ENCODE results near the gene IFFO2. TPM values are rescaled to one million over a fixed set of nuclear protein-coding genes. Genes with fewer than 3 reads are reported as not detected.

The IFFO2 gene
- polyA plus RNA-seq, 12 donors: 3.6 to 27.6 (median 5.3) TPM; not detected in 1

DNA sequence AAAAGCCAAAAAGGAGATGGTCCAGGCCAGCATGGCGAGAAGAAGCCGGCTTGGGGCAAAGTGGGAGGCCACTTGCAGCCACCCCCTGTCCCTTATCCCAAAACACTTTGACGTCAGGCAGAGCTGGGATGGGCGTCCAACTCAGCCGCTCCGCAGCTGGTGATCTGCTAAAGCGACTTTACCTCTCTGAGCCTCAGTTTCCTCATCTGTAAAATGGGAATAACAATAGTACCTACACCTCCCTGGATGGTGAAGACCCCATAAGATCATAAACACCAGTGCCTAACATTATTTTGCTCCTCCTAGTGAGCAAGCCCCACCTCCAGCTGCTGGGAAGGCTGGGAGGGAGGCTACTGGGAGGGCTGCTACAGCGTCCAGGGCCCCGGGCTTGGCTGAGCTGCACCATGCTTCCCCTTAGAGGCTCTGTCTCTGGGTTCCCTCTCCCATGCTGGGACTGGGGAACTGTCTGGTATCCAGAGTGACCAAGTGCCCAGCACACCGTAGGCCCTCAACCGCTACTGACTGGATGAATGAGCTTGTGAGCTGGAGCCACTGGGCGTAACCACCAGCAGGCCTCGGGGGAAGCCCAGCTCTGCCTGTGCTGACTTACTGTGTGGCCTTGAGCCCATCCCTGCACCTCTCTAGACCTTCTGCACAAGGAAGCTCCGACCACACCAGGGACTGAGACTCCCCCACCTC lies 18.3 kb downstream of the IFFO2 start:
- DNase-seq: no peak

DNA sequence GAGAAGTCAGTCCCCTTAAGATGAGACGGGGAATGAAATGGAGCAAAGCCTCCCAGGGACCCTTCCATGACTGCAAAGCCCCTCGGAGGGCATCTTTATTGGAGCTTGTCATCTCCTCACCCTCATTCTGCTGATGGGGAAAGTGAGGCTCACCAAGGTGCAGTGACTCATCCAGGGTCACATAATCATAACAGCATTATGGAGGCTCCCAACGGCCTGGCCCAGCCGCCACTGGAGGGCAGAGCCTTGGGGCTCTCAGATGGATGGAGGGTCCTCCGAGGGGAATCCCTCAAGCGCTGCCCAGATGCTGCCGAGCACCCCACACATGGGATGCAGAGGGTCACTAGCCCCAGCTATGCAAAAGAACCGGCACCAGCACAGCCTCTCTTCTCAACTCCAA lies 18.9 kb downstream of the IFFO2 start:
- no peak for DNase-seq

DNA sequence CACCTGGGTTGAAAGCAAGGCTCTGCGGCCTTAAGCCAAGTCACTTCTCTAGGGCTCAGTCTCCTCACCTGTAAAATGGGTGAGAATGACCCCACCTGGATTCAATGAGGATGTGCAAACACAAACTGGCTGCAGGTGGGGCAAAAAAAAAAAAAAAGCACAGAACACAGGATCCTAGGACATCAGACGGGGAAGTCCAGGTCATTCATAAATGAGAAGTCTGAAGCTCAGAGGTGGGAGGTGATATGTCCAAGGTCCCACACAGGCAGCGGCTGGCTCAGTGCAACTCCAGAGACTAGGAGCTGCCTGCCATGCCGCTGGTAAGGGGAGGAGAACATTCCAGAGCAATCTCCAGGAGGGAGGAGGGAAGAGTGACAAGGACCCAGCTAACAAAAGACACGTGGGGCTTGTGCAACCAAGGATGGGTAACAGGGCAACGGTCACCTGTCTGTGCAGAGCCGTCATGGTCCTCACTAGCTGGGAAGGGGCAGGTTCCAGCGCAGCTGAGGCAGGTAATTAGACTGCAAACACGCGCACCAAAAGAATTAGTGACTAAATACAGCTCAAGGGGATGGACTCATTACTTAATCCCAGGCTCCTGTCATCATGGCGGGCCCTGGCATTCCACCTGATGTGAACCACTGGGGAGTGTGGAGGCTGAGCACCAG lies 19.5 kb downstream of the IFFO2 start:
- DNase-seq: no peak

DNA sequence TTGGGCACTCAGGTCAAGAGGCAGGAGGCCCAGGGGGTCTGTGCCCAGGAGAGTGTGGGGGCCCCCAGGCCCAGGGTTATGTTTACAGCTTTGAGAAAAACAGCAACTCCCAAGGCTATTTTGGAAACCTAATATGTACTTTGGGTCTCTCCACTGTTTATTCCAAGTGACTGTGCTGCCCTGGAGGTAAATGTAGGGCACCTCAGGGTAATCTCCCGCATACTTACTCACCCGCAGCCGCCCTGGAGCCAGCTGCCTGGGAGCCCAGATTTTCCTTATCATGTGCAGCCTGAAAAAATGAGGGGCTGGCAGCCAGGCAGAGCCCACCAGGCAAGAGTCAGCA lies 20.0 kb downstream of the IFFO2 start:
- no peak for DNase-seq

DNA sequence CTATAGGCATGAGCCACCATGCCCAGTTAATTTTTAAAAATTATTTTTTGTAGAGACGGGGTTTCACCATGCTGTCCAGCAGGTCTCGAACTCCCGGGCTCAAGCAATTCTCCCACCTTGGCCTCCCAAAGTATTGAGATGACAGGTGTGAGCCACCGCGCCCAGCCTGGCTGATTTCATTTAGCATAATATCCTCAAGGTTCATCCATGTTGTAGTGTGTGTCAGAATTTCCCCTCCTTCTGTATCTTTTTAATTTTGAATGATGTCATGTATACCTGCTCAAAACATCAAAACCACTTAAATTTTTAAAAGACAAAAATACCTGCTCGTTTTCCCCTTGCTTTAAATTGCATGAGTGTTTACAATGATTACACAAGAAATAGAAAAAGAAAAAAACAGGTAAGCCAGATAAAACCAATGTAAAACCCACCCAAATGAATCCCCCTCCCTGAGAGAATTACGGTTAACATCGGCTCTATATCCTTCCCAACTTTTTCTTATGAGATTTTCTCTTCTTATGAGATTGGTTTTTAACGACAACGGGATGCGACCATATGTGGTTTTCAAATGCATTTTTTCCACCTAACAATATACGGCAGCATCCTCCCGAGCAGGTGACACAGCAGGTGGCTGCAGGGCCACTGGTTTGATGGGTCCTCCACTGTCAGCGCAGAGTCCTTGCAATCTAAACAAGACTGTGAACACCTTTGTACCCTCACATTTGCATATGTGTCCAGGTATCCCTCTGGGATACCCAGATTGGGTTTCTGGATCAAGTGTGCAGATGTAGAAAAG lies 22.1 kb downstream of the IFFO2 start:
- no peak for DNase-seq

DNA sequence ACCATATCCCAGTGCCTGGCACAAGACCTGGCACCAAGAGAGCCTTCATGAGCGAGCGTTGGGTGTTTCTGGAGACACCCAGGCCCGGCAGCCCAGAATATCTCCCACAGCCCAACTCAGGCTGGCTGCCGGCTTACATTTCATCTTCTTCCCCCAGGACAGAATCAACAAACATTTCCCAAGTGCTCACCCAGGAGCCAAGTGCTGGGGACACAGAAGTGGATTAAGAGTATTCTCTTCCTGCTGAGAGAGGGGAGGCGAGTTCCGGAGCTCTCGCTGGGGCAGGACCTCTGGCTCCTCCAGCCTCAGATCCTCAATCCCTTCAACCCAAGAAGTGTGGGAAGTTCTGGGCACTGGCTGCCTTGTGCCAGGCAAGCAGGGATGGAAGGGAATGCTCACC lies 23.6 kb downstream of the IFFO2 start:
- no peak for DNase-seq

DNA sequence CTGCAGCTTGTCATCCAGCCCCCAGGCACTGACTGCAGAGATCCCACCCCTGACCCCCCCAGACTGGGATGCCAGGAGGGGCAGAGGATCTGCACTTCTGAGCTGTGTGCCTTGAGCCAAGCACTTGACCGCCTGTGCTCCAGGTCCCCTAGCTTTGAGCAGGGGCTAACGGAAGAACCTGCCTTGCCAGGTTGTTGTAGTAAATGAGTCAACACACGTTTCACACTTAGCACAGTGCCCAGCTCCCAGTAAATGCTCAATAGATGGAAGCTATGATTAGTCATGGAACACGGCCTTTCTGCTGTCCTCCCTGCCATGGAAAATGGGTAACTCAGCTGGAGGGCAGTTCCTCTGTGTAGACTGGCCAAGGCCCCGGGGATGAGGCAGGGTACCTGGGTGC lies 24.1 kb downstream of the IFFO2 start:
- DNase-seq: no peak

DNA sequence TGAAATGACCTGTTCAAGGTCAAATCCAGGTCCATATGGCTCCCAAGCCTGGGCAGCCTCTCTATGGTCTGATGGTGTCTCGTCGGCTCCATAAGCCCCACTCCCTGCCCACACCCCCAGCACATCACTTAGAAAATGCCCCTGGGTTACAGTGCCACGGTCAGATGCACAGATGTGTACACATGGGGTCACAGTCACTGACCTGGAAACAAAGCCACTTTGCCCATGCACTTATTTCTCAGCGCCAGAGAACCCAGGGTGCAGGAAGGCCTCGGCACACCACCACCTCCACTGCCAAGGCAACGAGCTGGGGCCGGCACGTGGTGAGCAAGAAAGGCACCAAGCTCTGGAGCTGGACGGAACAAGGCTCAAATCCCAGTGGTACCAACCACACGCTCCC lies 24.7 kb downstream of the IFFO2 start:
- no peak for DNase-seq

DNA sequence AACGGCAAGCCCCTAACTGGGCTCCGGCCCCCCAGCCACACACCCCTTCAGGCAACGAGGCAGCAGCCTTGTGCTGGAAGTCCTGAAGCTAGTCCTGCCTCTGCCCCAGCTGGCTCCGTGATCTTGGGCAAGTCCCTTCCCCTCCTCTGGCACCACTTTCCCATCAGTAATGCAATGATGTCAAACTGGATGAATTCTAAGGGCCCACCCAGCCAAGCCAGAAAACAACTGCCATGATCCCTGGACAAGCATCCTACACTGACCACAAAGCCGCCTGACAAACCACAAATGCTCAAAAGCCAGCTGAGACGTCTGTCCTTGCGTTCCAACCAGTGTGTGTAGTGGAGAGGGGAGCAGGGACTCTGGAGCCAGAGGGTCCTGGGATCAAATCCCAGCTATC lies 26.8 kb downstream of the IFFO2 start:
- no peak for DNase-seq

DNA sequence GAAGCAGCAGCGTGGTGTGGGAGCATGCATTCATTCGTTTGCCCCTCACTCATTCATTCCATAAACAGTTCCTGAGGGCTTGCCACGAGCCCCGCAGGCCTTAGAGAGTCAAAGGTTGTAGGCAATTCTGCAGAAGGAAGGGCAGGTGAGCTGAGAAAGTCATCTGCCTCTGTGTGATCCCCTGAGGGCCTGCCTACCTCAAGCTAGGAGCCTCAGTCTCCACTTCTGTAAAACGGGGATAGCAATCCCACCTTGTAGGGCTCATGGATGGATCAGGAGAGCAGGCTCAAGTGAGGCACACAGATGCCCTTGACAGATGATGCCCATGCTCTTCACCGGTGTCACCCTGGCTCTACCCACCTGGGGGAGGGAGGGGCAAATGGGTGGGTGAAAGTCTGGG lies 27.5 kb downstream of the IFFO2 start:
- no peak for DNase-seq

DNA sequence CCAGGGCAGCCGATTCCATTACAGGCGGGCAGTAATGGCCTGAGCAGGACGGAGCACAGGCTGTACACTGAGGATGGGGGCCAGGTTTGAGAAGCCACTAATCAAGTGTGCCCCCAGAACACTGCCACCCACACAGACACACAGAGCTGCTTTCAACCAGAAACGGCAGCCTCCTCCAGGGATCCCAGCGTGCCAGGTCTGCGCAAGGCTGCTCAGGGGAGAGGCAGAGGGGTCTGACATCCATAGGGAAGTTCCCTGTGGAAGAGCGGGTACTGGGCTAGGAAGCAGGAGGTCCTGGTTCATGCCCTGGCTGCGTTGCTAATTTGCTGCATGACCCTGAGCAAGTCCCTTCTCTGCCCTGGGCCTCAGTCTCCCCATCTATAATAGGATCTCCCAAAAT lies 28.1 kb downstream of the IFFO2 start:
- no peak for DNase-seq

DNA sequence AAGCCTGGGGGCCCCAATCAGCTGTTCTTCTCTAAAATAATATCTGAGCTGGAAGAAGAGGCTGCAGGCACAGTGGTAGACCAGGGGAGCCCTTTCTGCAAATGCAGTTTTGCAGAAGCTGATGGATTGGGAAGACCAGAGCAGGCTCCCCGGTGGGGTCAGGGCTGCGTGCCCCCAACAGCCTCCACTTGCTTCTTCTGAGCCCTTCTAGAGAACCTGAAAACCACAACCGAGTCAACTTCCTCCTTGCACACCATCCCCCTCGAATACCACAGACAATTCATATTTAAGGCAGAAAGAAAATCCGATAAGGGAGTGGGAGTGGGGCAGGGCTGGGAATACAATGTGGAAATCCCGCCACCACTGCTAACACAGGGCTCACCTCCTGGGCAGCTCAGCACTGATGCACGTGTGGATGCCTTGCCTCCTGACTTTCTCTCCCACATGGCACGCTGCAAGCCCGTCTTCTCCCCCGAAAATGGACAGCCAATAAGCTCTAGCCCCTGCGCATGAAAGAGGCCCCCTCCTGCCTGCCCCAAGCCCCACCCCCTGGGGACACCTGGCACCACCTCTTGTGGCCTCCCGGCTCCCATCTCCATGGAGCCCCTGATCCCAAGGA lies 28.7 kb downstream of the IFFO2 start:
- no peak for DNase-seq

DNA sequence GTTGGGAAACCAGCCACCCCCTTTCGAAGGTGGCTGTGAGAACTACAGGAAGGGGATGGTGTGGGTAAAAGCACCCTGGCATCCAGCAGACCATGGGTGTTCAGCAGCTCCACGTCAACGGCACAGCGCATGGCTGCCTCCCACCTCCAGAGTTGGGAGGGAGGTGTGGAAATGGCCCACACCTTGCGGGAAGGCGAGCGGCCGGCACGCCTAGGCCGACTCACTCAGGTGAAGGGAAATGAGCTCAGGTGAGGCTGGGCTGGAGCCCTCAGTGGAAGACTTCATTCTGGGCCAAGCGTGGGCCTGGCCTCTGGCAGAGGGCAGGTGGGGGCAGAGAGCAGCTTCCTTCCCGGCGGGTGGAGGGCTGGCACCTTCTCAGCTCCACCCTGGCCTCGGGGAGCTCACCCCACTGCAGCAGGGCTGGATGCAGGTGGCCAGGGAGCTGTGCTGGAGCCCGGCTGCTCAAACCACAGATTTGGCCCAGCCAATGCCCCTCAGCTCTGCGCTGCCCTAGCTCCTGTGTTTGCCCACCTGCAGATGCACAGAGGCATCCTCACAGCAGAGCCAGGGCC lies 29.3 kb downstream of the IFFO2 start:
- no peak for DNase-seq

DNA sequence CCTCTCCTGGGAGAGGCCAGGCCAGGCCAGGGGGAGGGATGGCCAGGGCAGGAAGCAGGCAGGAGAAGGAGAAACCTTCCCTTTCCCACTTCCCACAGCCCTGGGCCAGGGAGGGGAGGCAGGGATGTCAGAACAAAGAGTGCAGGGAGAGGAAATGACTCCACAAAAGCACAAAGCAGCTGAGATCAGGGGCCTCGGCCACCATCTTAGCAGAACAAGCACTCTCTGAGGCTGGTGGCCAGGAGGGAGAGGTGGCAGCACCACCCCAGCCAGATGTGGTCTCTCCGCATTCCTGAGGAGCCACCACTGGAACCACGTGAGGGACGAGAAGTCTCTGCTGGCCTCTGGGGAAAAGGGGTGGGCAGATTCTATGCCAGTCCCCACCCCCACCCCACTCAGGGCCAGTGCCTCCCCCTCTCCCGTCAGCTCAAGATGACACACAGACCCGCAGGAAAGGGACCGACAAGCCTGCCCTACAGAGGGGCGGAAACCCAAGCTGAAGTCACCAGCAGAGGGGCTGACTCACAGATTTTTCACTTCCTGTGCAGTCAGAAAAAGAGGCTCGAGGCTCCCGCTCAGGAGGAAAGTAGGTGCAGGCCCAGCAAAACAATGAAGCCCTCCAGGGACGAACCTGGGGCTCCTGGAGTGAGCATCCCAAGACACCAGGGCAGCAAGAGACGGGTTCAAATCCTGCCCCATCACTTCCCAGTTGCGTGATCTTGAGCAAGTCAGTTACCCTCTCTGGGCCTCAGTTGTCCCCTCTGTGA lies 30.0 kb downstream of the IFFO2 start:
- DNase-seq: no peak

DNA sequence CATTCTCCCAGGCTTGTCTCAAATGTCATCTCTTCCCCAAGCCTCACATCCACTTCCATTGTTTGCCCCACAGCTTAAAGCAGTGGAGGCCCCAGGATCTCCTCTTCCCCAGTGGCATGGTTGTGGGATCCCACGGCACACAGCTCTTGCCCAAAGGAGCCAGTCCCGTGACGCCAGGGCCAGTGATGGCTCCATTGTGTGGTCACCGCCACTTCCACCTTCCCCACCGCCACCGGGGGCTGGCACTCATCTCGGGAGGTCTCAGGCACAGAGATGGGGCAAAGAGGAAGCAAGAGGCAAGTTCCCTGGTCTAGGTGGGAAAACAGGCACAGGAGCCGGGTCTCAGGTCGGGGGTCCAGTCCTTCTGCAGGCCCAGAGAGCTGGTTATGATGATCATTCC lies 31.2 kb downstream of the IFFO2 start:
- no peak for DNase-seq

DNA sequence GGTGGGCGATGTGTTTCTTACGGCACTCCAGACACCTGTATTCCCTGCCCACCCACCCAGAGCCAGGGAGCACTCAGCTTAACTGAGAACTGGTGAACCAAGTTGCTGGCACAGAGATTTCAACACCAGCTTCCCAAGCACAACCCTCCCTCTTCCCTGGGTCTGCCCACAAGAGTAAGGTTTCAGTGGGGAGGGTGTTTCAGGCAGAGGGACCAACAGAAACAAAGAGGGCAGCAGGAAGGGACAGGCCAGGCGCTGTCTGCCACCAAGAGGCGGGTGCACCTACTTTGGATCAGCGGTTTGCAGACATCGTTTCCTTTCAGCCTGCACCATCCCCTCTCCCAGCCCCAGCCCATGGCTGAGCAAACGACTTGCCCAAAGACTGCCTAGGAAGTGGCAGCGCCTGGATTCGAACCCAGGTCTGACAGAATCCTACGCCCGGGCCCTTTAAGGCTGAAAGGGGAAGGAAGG lies 32.2 kb downstream of the IFFO2 start:
- DNase-seq: no peak

DNA sequence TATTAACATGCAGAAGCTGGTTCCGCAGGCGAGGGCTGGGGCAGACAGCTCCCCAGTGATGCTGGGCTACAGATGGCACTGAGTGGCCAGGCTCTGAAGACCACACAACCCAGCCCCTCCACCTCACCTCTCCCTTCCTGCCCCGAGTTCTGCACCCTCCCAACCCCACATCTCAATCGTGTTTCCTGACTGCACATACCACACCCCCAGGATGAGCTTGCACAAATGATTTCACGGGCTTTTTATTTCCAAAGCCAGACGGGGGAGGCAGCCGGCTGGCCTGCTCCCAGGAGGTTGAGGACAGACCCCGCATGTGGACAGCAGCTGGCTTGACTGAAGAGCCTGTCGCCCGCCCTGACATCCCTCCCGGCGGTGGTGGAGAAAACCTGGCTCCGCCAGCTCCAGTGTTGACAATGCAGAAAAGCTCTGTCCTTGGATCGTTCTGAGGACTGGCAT lies 32.7 kb downstream of the IFFO2 start:
- no peak for DNase-seq

DNA sequence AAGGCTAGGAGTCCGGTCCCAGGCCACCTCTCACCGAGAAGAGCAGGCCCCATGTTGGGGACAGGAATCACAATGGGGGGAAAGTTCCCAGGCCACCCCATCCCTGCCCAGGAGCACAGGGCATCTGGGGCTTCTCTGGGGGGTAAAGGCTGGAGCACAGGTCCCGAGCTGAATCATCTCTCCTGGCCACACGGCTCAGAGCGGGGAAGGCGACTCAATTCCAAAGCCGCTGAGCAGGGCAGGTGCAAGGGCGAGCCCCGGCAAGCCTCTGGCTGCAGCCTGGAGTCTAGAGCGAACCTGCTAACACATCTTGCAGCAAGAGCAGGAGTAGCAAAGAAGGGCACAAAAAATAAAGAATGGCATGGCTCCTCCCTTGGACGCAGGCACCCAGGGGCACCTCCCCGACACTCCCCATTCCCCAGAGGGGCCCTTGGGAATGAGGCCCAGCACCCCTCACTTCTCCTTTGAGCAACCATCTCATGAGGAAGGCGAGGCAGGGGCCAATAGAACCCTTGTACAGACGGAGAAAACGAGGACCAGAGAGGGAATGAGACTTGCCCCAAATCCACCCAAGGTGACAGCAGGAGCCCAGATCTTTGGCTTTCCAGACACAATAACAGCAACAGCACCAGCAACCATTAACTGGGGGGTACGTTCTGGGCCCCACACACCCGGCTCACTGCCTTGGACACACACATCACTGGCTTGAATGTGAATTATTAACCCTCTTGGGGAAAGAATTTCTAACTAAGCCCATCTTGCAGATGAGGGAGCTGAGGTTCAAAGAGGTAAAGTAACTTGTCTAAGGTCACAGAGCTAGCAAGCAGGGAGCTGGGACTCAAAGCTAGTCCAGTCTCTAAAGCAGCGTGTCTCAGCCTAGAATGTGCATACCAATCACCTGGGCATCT lies 33.4 kb downstream of the IFFO2 start:
- DNase-seq: no peak

DNA sequence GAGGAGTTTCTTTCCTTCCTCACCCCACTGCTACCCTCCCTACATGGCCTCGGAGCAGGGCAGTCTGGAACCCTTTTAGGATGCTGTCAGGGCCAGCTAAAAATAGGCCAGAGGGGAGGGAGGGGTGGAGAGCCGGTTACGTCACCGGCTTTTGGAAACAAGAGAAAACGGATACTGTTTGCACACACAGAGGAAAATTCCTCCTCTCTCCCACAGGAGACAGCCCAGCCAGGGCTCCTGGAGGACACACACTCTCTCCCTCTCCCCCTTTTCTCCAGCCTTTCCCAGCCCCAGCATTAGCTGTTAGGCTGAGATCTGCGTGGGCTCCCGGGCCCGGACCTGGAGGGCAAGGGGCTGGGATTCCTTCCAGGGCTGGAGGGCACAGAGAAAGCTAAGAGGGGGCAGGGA lies 34.2 kb downstream of the IFFO2 start:
- DNase-seq: peak; percentile 95
